Occipital lobe (tissue), 2 donors: ENCODE measurements around the gene PTDSS2. TPM values are rescaled to one million over a fixed set of nuclear protein-coding genes. Genes with fewer than 3 reads are reported as not detected.
"Not testable (repeated sequence)": the region's sequence is repeated elsewhere in the genome, so short reads cannot be mapped to it uniquely, and the experiment has no call there.

Source experiments
- DNase-seq: peaks from one replicate; lab custom pipeline; 2025; lab: John Stamatoyannopoulos, UW
- total RNA-seq: library from RNA; depleted of rRNA; stranded (reverse); fragments of >200 nt; gene quantifications from one replicate; pipeline ENCODE4 v1.2.3, GENCODE V29; 2014

PTDSS2 gene
- total RNA-seq, 1 donor from 2014 or later = 21.8 TPM

- no peak for DNase-seq
Measured at GRCh38 chr11:431921-432320, 18.2 kb upstream of the PTDSS2 start.

DNA sequence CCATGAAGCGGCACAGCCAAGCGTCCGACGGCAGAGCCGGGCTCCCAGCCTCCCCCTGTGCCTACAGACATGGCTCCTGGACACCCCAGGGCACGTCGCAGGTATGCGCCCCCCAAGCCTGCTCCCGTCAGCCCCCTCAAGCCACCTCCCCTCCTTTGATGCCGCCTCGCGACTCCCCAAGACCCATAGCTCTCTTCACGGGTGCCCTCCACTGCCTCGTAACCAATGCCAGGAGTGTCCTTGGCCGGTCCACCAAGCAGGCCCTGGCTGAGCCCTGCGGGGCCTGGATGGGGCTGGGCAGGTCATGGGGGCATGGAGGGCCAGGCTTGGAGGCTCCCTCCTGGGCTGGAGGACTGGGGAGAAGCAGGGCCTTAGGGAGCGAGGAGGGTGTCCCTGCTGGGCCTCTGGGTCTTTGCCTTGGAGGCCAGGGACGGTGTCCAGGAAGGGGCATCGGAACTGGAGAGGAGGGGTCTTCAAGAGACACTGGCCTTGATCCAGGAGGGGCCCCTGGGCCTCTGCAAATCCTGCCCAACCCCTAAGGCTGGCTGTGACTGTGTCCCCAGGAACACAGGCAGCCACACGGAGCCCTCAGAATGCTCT lies 17.5 kb upstream of the PTDSS2 start:
- no peak for DNase-seq

- no peak for DNase-seq
Measured at GRCh38 chr11:433111-433510, 17.0 kb upstream of the PTDSS2 start.

DNA sequence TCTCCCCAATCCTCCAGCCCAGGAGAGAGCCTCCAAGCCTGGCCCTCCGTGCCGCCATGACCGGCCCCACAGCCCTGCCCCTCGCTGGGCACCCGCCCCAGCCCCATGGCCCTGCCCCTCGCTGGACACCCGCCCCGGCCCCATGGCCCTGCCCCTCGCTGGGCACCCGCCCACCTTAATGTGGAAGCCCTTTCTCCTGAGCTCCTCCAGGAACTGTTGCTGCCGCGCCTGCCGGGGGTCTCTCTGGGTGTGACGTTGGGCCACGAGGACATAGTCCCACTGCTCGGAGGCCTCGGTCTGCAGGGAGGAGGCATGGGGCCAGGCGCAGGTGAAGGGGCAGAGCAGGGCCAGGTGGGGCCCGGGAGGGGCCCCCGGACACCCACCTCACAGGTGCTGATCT lies 16.4 kb upstream of the PTDSS2 start:
- no peak for DNase-seq

DNA sequence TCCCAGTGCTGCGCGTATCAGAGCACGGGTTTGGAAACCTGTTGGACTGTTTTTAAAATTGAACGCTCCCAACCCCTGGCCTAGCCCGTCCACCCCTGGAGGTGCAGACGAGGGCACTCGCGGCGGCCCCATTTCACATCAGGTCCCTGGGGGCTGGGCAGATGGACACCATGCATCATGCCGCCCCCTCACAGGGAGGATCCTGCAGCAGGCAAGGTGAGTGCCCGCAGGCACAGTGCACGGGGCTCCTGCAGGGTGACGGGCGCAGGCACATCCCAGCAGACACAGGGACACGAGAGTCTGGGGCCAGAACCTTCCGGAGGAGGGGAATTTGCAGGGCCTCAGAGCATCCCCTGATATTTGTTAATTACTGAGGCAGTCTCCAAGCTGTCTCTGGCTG lies 15.6 kb upstream of the PTDSS2 start:
- DNase-seq = no peak

DNA sequence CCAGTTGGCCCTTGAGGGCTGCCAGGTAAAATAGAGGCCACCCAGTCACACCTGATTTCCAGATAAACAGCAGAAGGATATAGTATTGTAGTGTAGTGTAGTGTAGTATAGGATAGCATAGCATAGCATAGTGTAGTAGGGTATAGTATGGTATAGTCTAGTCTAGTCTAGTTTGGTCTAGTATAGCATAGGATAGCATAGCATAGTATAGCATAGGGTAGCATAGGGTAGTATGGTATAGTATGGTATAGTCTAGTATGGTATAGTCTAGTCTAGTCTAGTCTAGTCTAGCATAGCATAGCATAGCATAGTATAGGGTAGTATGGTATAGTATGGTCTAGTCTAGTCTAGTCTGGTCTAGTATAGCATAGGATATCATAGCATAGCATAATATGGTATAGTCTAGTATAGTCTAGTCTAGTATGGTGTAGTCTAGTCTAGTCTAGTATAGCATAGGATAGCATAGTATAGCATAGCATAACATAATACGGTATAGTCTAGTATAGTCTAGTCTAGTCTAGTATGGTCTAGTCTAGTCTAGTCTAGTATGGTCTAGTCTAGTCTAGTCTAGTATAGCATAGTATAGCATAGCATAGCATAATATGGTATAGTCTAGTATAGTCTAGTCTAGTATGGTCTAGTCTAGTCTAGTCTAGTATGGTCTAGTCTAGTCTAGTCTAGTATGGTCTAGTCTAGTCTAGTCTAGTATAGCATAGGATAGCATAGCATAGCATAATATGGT lies 14.9 kb upstream of the PTDSS2 start:
- DNase-seq = not testable (repeated sequence)

DNA sequence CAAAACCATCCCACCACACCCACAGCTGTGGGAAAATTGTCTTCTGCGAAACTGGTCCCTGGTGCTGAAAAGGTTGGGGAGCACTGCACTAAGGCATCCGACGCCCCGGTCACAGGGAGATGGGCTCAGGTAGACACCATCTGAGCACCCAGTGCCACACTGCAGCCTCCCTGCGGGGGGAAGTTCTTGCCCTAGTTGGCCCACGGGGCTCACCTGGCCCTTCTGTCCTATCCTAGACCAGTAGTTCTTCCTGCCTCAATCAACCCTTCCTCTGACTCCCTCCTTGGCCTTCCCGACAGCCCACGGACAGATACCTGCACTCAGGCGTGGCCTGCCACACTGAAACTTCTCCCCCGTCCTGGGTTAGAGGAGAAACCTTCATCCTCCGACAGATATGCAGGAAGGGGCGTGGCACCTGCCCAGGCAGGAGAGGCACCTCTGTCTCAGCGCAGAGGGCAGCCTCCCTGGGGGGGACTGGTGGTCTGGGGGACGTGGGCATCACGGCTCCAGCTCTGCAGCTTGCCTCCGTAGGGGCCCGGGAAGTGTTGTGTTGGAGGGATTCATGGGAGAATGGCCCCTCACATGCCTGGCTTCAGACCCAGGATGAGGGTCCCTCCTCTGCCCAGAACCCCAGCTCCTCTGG lies 12.7 kb upstream of the PTDSS2 start:
- DNase-seq = no peak

- DNase-seq = no peak
Measured at GRCh38 chr11:438101-438844, 11.8 kb upstream of the PTDSS2 start.

DNA sequence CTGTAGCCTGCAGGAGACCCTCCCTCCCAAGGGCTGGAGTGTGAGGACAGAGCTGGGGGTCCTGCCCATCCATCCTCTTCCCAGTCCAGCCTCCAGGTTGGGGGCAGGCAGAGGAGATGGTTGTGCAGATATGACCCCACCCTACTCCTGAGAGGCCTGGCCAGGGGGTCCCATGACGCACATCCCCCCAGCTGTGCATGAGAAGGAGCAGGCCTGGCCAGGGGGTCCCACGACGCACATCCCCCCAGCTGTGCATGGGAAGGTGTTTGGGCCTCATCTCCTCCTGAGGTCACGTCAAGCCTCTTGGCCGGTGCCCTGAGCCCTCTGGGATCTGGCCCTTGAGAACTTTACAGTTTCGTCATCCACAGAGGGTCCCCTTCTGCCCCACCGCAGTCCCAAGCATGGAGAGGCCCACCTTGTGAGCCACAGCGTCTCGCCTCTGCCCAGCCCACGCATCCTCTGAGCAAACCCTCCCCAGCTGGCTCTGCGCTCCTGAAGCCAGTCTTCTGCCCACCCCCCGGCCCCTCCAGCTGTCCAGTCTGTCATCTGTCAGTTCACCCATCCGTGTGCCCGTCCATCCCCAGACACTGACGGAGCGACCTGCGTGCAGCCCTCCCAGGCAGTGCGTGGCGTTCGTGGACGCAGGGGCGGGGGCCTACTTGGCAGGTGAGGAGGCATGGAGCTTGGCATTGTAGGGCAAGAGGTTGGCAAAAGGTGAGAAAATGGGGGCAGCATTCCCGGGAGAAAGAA lies 10.6 kb upstream of the PTDSS2 start:
- DNase-seq = no peak

GRCh38 chr11:440065-441042 lies 9.7 kb upstream of the PTDSS2 start:
- DNase-seq = no peak

DNA sequence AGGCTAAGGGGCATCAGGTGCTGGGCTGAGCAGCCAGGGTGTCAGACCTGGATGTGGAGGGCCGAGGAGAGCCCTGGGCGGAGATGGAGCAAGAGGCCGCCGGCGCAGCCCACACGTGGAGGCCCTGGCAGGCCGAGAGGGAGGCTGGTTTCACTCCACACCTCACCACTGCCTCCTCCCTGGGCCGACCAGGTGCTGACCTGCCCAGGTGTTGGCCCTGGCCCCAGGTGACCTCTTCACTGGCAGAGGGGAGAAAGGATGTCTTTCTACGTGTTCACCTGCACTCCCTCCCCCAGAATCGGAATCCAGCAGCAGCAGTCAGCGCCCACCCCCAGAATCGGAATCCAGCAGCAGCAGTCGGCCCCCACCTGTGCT lies 9.0 kb upstream of the PTDSS2 start:
- DNase-seq = no peak

DNA sequence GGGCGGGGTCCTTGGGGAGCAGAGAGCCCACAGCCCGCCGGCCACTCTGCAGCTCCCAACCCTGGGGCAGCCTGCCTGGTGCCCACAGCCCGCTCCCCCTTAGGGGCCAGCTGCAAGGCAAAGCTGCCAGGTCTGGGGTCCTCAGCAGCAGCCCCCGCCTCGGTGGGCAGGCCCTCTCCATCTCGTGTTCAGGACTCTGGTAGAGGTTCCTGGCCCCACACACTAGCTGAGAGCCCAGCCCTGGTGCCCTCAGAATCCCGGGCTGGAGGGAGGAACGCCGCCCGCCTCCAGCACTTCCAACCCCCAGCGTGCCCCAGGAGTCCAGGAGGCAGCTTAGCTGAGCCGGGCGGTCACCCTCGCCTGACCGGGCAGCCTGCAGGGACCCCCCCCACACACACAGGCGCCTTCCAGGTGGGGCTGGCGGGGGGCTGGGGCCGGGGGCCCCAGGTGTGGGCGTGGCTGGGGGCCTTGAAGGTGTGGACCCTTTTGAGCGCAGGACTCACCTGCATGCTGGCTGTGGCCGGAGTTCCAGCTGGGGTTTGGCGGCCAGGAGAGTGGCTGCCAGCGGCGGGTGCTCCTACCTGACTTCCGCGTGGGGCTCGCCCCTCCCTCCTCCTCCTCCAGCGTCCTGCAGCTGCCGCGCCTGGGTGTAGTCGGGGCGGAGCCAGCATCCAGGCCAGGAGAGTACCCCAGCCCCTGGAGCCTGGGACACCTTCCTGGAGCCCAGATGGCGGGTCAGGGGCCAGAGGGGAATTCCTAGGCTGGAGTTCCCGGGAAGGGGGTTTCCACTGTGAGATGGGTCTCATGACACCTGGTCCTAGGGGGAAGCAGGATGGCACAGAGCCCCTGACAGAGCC lies 8.4 kb upstream of the PTDSS2 start, which contains the start of gene ANO9:
Gene ANO9, minus strand, starts transcription at position 594 of the 857 bp plus-strand sequence. Its CDS starts 85 bp downstream, at position 509.
- DNase-seq = no peak

GRCh38 chr11:442611-443081 lies 7.4 kb upstream of the PTDSS2 start:
- DNase-seq = no peak

DNA sequence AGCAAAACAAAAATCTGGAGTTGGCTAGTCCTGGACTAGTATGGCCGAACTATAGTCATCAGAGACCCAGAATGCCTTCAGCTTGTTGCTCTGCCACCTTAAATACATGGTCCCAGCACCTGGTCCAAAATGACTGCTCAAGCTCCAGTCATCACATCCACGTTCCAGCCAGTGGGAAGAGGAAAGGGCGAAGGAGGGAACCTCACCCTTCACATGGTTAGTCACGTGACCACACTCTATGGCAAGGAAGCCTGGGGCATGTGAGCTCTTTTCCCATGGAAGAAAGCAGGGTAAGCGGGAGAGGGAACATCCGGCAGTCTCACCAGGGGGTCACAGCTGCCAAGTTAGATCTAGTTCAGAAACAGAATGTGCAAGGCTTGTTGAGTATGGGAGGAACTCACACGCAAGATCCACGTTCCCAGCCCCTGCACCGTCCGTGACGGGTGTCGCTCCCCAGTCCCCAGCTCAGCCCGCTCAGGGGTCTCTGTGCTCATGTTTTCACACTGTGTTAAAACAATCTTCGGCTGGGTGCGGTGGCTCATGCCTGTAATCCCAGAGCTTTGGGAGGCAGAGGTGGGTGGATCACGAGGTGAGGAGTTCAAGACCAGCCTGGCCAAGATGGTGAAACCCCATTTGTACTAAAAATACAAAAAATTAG lies 6.4 kb upstream of the PTDSS2 start:
- DNase-seq = no peak

DNA sequence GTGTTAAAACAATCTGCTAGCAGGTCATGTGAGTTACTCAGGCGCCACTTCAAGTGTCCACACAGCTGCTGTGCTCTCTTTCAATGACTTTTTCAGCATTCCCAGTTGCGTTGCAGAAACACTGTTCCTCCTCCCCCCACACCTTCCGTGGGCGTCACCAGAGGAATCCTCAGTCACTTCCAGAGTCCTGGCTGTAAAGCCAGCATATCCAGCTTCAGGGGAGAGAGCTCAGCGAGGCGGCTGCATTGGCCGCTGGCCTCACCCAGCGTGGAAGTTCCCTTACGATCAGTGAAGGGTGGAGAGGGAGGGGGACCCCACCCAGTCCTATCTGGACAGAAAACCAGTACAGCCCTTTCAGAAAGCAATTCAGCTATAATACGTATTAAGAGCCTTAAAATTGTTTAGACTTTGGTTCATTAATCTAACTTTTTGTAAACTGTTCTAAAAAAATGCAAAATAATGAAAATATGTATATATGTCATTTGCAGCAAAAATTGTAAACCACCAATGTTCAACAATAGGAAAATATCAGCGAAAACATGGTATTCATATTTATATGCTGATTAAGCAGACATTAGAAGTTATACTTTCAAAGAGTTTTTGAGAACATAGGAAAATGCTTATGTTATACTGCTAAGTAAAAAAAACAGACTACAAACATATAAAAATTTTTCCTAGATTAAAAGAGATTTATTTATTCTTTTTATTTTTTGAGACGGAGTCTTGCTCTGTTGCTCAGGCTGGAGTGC lies 5.5 kb upstream of the PTDSS2 start:
- no peak for DNase-seq

DNA sequence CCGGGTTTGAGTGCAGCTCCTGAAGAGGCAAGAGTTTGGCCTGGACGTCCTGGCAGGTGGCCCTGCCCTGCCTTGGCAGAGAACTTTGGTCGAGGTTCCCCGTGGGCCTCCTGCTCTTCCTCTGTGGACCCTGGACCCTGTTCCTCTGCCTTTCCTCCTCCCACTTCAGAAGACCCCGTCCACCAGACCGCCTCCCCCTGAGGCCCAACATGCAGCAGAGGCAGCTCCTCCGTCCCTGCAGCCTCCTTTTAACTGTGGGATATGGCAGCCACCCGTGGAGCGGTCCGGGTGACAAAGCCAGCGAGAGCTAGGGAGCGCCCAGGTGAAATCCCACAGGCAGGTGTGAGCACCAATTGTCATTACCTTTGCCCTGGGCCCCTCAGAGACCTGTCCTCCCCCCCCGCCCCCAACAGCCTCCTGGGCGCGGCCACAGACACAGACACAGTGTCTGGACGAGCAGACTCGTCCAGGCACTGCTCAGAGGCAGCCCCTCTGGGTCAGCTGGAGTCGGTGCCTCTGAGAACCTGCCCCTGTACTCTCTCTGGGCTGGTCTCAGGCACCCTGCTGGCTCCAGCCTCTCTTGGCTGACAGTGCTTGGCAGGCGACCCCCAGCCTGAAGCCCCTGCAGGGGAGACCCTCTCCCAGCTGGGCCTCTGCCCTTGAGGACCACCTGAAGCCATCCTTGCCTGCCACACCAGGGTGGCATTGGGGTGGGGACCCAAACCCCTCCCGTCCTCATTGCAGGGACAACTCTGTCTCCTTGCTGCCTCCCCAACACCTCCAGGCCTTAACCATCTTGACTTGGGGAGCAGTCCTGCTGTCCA lies 4.1 kb upstream of the PTDSS2 start:
- DNase-seq = no peak

DNA sequence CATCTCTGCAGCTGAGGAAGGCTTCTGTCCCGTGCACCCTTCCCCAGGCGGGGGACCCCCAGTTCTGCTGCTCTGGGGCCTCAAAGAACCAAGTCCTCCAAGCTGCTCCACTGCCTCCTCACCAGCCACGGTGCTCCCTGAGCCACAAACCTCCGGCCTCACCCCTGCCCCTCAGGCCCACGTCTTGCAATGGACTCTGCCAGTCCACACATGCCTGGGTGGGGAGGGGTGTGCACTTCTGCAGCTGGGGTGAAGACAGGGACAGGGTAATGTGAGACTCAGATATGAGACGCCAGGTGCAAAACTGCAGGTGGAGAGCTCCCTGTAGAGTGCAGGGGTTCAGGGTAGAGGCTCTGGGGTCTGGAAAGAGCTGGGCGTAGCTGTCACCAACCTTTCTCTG lies 3.2 kb upstream of the PTDSS2 start:
- DNase-seq = no peak
